Subcutaneous adipose tissue (tissue), 4 donors: ENCODE data around the gene SEC24C. TPM values are rescaled to one million over a fixed set of nuclear protein-coding genes. Genes with fewer than 3 reads are reported as not detected.

Experiments
- CTCF ChIP-seq: fragments of 450-650 bp; IDR thresholded peaks from one replicate; pipeline ENCODE4 v1.5.1; 2016; ENCODE audit warnings: low read depth, mild to moderate bottlenecking, control low read depth, antibody characterized with exemption, moderate library complexity
- total RNA-seq, 4 donors: library from RNA; depleted of rRNA; stranded (reverse); fragments of >200 nt; gene quantifications; one replicate each; pipeline ENCODE4 v1.1.0, GENCODE V29; 2016

Gene SEC24C
- total RNA-seq, 4 donors from 2014 or later, result 36.7 to 48.8 (median 40.1) TPM

GRCh38 chr10:73806176-73806950 lies 62.2 kb downstream of the SEC24C start:
- TF ChIP-seq CTCF, result no peak

- TF ChIP-seq CTCF, result no peak
Measured at GRCh38 chr10:73807471-73807870, 63.3 kb downstream of the SEC24C start.

- no peak for TF ChIP-seq CTCF
Measured at GRCh38 chr10:73808021-73808815, 64.0 kb downstream of the SEC24C start.

GRCh38 chr10:73809061-73809818 lies 65.1 kb downstream of the SEC24C start:
- TF ChIP-seq CTCF, result no peak

GRCh38 chr10:73810358-73810734 lies 66.2 kb downstream of the SEC24C start:
- no peak for TF ChIP-seq CTCF

GRCh38 chr10:73810735-73811465 lies 66.7 kb downstream of the SEC24C start:
- no peak for TF ChIP-seq CTCF
